Activated T-cell treated with anti-CD3 and anti-CD28 coated beads, Interleukin-2, amount 50 U/mL, for 1 hour (primary cell): ENCODE data around the gene MRTFB.
"Not testable (repeated sequence)": the region's sequence is repeated elsewhere in the genome, so short reads cannot be mapped to it uniquely, and the experiment has no call there.

Source experiments
- DNase-seq: peaks from one replicate; pipeline ENCODE4 v3.0.0-alpha.2; 2020

Gene MRTFB

DNA sequence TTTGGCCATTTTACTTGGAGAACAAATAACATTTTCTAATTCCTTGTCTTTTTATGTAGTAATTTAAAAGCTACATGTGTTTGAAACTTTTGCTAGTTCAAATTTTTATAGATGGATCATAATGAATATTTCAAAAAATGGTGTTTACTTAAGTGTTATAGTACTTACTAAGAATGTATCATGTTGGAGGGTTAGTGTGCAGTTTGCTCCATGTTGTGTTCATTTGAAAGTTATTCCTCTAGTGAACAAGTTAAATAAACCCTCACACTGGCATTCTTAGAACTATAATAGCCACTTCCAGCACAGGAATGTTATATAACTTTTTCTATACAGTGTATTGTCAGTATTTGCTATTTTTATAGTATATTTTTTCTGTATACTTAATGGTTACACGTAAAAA lies 62.8 kb downstream of the MRTFB start:
- no peak for DNase-seq

DNA sequence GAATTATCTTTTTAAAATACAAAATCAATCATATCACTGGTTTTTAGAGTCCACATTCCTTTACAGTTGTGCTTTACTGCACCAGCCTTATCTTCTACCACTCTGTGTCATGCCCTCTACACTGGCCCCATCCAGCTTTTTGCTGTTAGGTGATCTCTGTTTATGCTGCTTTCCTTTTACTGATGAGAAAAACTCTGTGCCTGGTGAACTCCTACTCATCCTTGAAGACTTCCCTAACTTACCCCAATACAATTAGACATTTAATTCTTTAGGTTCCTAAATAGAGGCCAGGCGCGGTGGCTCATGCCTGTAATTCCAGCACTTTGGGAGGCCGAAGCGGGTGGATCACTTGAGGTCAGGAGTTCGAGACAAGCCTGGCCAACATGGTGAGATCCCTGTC lies 64.6 kb downstream of the MRTFB start:
- DNase-seq: no peak

DNA sequence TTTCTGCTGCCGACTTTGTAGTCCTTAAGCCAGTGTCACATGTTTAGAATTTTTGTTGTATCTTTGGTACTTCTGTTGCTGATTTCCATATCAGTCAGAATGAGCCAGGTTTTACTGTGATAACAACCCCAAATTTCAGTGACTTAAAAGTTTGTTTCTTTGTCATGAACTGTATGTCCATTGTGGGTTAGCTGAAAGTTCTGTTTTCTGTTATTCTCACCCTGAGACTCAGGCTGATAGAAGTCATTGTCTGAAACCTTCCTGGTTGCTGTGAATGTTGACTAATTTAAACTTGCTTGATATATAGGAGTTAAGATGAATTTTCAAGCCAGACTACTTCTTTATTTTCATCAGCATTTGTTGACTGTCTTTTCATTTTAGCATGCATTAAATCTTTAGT lies 68.8 kb downstream of the MRTFB start:
- no peak for DNase-seq

DNA sequence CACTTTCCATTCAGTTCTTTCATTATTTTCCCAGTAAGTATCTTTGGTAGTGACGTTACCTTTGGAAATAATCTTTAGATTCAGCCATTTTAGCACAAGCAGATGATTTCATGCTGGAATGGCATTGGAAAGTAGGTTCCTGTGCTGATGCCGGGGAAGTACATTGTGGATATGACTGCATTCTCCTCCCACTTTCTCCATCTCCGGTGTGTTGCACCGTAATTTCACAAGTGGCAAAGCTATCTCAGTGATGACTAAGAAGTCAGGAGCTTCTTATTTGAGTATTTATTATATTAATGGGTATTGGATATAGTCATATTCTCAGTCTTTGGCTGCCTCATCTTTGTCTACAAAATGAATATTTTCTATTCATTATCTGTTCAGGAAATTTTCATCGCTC lies 69.8 kb downstream of the MRTFB start:
- DNase-seq: no peak

DNA sequence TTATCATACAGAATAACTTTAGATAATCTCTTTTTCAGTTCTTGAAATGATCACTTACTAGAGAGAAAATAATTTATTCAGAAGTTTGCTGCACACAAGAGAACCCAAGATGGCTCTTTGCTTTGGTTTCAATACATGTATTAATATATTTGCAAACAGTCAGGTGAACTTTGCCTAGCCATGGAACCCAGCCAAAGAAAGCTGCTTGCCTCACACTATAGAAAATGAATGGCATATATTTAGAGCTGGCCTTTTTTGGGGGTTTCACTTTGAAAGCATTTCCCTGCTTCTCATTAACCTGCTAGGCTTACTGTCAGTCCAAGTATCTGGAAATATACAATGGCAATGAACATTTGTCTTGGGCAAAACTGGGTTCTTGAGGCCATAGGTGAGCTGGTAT lies 75.3 kb downstream of the MRTFB start:
- DNase-seq: no peak

DNA sequence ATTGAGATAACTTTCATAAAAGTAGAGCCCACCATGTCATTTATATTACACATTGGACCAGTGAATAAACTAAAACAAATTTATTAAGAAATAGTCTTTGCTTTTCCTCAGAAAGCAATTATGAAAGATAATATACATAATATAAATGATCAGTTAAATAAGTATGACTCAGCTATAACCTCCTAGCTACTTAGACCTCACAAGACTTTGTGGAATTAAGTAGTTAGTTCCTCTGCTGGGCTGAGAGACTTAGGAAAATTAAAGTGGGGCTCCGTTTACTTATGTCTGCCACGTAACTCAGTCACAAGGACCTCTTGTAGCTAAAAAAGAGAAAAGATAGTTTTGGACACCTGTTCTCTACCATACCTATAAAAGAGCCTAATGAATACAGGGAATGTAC lies 76.9 kb downstream of the MRTFB start:
- no peak for DNase-seq

DNA sequence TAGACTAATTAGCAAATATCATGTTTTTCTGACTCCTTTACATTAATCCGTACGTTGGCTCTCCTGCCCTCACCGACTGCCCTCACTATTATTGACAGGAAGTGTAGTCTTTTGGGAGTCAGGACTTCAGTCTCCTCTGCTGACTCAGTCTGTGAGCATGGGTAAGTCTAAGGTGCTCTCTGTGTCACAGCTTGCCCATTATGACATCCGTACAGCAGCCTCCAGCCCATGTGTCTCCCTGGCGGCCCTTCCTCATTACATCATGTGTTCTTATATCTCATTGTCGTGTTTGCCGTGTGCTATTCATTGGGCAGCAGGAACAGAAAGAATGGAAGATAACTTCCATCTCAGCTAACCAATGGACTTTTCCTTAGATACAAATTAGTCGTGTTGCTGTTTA lies 77.5 kb downstream of the MRTFB start:
- no peak for DNase-seq

DNA sequence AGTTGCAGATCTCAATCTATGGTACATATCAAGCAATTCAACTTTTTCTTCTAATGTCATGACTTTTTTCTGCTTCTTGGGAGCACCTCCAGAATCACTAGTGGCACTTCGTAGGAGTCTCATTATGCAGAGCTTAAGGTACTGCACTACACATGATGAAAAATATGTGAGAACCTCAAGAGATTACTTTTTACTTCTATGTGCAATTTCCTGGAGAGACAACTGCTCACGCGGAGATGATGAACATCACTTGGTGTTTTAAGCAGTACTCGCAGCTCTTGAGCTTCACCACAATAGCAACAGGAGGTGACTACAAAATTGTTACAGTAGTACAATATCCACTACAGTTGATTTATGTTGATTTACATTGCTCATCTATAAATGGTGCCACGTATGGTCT lies 79.7 kb downstream of the MRTFB start:
- no peak for DNase-seq

DNA sequence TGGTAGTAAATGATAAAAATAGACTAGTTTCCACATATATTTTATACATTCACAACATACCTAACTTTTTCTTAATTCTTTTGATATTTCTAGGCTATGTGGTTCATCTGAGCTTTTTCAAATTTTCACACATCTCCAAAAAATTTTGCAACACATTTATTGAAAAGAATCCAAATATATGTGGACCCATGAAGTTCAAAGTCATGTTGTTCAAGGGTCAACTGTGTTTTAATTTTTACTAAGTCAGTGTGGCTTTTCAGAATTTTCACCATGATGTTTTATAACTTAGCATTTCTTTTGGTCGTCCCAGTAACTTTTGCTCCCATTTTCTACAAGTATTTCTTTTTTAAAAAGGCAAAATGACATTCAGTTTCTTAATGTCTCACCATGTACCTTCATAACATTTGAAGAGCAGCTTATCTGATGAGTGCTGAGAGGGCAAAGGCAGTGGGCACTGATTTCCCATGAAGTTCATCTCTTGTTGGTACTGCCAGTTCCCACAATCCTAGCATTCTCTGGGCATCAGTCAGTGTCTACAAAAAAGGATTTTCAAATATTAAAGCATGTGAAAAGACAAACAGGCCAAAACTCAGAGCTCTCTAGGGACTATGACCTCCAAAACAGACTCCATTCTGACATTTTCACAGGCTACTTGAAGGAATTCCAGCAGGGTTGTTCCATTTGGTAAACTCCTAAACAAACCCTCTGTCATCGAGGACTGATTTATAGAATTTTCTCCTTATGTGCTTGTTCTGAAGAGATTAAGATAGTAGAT lies 80.3 kb downstream of the MRTFB start:
- DNase-seq: no peak

DNA sequence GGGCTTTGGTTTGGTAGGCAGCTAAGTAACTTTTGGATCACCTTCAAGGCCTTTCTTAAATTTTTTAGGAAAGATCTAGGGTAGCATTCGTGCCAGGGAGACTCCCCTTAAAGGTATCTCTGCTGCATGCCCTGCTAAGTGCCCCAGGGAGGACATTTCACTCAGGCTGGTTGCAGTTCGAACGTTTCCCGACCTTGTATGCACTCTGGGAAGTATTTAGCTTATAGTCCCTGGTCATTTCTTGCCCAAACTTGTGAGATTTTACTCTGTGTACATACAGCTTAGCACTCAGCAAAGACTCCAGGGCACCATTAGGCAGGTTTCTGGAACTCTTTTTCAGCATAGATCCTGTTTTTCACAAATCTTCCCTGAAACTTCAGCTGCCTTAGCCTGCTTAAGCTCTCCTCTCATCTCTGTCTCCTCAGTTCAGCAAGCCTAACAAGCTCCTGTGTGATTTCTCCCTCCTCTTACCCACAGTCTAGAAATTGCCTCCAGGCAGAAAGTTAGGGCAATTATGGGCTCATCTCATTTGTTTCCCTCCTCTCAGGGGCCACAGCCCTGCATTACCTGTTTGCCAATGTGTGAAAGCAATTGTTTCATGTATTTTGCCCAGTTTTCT lies 84.6 kb downstream of the MRTFB start:
- no peak for DNase-seq

DNA sequence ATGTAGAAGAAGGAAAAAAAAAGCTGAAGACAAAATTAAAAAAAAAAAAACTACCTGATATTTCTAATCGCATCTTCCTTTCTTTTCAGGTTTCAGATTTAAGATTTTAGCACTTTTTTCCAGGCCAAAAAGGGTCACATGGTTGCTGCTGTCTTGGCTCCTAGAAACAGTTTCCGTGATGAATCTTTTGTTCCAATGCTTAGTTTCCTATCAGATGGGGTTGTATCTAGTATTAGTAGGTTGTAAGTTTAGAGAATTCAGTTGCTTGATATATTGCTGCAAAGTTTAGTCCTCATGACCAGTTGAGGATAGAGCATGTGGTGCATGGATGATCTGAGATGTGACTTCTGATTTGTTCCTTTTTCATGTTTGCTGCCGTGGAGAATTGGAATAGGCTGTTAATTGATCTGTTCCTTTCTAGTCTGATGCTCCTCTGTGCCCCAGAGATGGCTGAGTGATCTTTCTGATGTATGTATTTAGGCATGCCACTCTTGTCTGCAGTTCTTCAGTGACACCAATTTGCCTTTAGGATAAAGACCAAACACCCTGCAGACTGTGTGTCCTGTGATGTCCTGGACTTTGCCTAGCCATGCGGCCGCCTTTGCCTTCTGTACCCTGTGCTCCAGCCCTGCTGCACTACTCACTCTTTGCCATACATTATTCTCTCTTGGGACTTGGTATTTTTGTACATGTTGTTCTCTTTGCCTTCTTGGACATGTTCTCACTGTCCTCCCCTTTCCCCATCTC lies 94.0 kb downstream of the MRTFB start:
- no peak for DNase-seq

DNA sequence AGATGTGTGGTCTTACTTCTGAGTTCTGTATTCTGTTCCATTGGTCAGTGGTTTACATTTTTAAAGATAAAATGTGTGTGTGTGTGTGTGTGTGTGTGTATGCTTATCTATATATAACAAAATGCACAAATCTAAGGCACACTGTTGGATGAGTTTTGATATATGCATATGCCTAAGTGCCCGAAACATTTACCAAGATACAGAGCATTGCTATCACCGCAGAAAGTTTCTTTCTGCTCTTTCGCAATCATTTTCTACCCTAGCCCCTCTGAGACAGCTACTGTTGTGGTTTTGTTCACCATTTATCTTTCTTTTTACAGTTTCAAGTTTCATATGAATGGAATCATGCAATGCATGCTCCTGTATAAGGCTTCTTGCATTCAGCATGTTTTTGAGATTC lies 97.0 kb downstream of the MRTFB start:
- DNase-seq: no peak

DNA sequence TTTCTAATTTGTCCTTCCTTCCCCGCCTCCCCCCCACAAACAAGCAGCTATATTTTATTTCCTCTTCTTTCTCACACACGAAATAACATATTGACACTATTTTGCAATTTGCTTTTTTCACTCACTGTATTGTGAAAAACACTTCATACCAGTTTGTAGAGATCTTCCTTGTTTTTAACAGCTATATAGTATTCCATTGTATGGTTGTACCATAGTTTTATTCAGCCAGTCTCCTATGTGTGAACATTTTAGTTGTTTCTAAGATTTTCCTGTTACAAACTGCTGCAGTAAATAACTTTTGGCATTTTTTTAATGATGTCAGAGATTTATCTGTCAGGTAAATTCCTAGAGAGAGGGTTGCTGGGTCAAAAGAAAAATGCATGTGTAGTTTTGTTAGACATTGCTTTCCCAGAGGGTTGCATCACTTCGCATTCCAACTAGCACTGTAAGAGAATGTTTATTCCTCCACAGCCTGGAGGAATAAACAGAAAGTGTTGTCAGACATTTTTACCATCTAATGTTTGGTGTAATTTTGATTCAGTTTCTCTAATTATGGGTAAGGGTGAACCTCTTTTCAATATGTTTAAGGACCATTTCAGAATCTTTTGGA lies 101.2 kb downstream of the MRTFB start:
- DNase-seq: no peak

DNA sequence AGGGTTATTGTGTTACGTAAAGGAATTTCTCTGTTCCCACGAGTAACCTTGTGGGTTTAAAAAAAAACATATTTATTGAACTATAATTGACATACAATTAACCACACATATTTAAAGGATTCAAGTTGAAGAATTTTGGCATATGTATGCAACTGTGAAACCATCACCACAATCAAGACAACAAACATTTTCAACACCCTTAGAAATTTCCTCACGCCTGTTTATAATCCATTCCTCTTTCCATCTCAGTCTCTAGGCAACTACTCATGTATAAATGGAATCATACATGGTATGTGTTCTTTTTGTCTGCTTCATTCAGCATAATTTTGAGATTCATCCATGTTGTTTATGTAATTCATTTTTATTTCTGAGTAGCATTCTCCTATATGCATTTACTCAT lies 104.0 kb downstream of the MRTFB start:
- DNase-seq: no peak

DNA sequence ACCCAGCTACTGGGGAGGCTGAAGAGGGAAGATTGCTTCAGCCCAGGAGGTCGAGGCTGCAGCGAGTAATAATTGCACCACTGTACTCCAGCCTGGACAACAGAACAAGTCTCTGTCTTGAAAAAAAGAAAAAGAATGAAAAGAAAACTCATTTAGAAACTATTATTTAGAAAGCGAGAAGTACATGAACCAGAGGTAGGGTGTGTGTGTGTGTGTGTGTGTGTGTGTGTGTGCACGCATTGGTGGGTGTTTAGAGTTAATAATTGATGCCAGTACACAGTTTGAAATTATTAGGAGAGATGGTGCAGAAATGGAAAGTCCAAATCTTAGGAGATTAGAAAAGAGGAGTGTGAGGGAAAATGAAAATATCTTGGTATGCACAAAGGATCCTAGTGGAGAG lies 106.6 kb downstream of the MRTFB start:
- DNase-seq: no peak

DNA sequence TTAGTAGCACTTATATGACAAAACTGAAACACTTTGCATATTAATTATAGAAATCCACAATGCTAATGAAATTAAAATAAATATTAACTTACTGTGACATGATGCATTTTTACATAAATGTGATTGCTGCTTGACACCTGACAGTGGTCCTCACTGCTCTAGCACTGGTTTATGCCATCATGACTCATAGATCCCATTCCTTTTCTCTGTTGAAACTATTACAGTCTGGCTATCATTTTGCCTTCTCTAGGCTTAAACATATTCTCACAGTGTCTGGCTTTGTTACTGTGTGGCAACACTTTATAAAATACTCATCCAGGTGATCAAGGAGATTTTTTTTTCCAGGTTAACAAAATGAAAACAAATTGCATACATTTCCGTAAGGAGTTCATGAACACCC lies 108.0 kb downstream of the MRTFB start:
- DNase-seq: no peak

DNA sequence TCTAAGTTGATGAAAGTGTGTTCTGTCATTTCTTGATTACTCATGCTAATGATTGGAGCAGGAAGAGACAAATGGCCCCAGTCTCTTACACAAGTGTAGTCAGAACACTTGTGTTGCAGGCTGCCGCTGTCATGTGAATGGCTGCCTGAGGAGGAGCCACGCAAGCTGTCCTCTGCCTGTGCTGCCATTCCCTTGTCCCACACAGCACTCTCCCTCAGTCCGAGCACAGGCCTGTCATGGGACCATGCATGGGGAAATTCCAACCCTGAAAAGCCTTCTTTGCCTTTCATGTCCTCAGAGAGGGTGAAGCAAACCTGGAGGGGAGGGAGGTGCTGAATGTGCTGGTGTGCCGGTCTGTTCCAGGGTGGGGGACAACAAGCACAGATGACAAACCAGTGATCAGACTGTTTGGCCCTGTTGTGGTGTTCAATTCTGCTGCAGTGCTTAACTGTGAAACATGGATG lies 109.4 kb downstream of the MRTFB start:
- no peak for DNase-seq

DNA sequence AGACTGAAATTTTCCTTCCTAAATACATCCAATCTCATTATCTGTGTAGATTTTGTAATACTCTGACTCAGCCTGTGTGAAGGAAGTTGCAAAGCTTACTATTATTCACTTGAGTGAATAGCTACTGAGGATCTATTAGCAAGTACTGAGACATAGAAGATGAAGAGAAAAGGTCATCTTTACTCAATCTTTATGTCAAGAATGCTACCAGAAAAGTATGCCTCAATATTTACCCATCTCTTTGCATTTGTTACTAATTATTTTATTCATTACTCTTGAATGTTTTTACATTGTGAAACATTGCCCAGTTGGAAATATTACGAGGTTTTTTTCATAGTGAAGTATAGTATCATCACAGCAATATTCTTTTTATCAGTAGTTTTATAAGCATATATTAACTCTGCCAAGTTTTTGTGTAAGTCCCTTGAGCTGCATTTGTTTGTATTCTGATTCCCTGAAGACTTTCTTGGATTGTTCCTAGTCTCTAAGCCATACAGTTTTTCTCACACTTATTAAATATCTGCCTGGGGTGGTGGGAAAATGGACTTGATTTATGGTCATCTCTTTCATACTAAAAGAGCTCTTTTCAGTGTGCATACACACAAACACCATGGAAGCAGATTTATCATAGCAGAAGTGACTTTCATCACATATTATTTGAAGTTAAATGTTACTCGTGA lies 110.4 kb downstream of the MRTFB start:
- no peak for DNase-seq

DNA sequence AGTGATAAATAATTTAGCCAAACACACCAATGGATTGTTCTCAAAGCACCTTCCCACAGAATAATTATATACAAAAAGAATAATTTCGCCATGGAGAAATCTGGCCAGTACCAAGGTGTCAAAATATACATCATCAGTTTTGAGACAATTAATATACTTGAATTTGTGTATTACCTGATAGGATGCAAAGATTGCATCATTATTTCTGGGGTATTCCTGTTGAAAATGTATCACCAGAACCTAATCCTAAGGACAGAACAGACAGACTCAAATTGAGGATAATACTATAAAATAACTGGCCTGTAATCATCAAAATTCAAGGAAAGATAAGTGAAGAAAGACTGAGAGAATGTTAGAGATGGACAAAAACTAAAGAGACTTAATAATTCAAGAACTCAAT lies 111.9 kb downstream of the MRTFB start:
- no peak for DNase-seq

DNA sequence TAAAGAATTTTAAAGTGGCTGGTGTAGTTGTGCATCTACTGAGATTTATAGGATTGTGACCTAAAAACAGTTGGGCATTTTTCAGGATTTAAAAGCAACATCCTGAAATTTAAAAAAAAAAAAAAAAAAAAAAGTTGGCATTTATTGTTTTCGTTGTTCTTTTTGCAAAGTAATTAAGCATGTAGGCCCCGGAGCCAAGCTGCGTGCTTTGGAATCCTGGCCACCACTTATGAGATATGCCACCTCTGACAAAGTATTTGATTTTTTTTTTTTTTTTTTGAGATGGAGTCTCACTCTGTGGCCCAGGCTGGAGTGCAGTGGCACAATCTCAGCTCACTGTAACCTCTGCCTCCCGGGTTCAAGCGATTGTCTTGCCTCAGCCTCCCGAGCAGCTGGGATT lies 112.8 kb downstream of the MRTFB start:
- DNase-seq: not testable (repeated sequence)

DNA sequence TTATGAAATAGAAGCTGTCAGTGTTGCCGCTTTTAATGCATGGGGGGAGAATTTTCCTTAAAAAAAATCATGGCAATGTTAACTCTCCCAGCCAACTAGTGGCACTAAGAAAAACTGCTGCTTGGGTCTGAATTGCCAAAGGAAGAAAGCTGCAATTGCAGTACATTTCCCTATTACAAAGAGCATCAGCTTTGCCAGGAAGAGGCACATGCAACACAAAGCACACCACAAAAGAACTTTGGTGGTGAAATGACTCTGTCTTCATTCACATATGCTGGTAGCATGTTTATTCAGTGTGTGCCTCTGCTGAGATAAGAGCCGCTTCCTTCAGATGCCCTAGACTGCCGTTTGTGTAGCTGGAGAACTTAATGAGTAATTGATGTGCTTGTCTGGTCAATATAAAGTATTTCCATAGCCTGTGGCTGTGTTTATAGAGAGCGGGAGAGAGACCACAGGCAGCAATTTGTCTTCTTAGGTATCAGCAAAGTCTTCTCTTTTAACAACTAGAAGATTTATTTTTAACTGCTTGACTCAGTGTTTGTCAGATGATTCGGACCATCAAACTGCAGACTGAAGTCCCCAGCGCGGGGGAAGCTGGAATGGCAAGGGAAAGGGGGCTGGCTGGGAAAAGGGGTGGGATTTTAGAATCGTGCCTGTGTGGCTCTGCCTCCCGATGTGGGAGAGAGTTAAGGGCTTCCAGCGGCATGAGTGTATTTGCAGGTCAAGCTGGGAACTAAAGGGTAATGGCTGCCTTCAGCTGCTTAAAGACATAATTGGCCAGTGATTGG lies 115.1 kb downstream of the MRTFB start:
- DNase-seq: no peak

DNA sequence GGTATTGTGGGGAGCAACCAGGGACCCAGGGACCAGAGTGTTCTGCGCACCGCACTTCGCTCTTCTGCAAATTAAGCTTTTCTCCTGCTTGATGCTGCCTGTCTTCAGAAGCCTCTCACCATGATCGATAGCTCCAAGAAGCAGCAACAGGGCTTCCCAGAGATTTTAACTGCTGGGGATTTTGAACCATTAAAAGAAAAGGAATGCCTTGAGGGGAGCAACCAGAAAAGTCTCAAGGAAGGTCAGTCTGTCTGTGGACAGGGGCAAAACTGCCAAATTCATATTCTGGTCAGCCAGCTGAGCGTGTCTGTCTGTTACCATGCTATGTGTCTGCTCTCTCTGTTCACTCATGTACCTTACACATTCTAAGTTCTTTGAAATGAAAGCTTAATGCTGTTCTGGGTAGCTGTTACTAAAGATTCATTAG lies 115.7 kb downstream of the MRTFB start:
- DNase-seq: no peak
